GM15510 (cell line): ENCODE results near the gene DMPK.

Experiments used
- POLR2A ChIP-seq: IDR thresholded peaks from 3 replicates; pipeline ENCODE4 v1.6.1; 2011; ENCODE audit warnings: borderline replicate concordance; ENCODE audit not compliant: insufficient read length; ENCODE audit errors: extremely low read depth

Gene DMPK

DNA sequence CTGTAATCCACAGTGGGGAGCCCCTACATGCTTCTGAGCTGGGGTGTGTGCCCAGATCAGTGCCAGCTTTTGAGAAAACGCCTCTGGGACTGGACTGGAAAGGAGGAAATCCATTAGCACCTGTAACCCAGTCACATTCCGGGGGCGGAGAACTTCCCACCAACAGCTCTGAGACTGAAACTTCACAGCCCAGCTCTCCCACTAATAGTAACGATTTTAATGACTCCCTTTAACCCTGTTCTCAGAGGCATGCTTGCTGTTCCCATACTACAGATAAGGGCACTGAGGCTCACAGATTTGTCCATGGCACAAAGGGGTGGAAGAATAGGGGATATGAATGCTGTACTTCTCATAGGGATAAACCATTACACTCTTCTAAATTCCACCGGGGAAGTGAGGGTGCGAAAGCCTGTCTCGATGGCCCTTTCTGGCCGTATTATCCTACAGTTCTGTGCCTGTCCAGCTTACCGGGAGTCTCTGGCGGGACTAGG, 52.4 kb downstream of the DMPK start:
- TF ChIP-seq POLR2A: no peak
